T-helper 2 cell treated with Interferon-gamma antibody and Interleukin-4, amounts not matched to agents 100 ng/mL and 5 ng/mL, for 36 hours (primary cell): ENCODE data around the gene COL6A2. TPM values are rescaled to one million over a fixed set of nuclear protein-coding genes. Genes with fewer than 3 reads are reported as not detected.
"Not testable (repeated sequence)": the region's sequence is repeated elsewhere in the genome, so short reads cannot be mapped to it uniquely, and the experiment has no call there.

ENCODE experiments used
- intact Hi-C: fragments of 100-400 bp; cut with micrococcal nuclease; formaldehyde crosslinking; loops from one replicate; pipeline ENCODE4 v1.15.1; 2023
- total RNA-seq: library from RNA; stranded (reverse); gene quantifications from 2 replicates; pipeline ENCODE4 v1.2.3, GENCODE V29; 2022

Gene COL6A2
- total RNA-seq, 1 donor from 2014 or later, result 1.9 TPM

- intact Hi-C loops, result not testable (repeated sequence)
These were observed 72.7 kb downstream of the COL6A2 start for GRCh38 chr21:46170436-46171193.

DNA sequence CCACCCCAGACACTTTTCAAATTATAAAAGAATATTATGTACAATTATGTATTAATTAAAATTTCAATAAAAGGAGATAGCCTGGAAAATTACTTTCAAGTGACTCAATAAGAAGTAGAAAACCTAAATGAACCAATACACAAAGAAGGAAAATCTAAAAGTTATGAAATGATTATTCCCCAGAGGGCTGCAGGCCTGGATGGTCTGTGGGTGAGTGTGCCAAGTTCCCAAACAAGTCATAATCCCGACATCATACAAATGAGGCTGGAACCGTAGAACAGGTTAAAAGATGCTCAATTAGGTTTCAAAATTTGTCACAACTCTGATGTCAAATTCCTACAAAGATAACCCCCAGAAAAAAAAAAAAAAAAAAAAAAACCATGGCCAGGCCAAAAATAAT lies 73.7 kb downstream of the COL6A2 start:
- intact Hi-C loops, result no loop called here

- intact Hi-C loops, result no loop called here
These were observed 74.3 kb downstream of the COL6A2 start for GRCh38 chr21:46171996-46172862.

- intact Hi-C loops, result no loop called here
These were observed 75.1 kb downstream of the COL6A2 start for GRCh38 chr21:46172863-46173528.

DNA sequence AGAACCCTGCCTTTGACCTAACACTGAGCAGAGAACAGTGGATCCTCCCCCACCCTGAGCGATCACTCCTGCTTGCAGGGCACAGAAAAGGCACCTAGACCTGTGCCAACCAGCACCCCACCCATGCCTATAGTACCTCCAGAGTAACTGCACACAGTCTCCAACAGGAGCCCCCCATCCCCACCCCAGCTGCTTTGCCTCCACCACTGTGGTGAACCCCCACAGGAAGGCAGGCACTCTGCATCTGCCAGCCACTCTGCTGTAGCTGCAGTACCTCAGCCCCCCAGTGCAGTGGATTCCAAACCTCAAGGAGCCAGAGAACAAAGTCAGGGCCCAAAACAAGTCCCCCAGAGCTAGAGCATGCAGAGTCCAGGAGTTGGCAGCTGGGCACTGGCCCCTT lies 75.7 kb downstream of the COL6A2 start:
- intact Hi-C loops, result no loop called here

GRCh38 chr21:46176443-46177129 lies 78.7 kb downstream of the COL6A2 start:
- intact Hi-C loops, result not testable (repeated sequence)

GRCh38 chr21:46178961-46179360 lies 81.0 kb downstream of the COL6A2 start:
- intact Hi-C loops, result no loop called here

Other genes starting within 250 kb of the COL6A2 start
- gene COL6A1, start 116.3 kb upstream of the COL6A2 start, total RNA-seq, result 0.09 and 0.20 TPM in 2 replicates
- gene FTCD, start 57.5 kb downstream of the COL6A2 start, total RNA-seq, result 0.25 and 0.34 TPM in 2 replicates
- gene SPATC1L, start 86.3 kb downstream of the COL6A2 start, total RNA-seq, result 8.2 and 9.4 TPM in 2 replicates
- gene LSS, start 130.7 kb downstream of the COL6A2 start, total RNA-seq, result 41.0 and 42.0 TPM in 2 replicates
- gene MCM3AP, start 187.5 kb downstream of the COL6A2 start, total RNA-seq, result 115 and 118 TPM in 2 replicates
- gene YBEY, start 188.2 kb downstream of the COL6A2 start, total RNA-seq, result 9.5 and 10.2 TPM in 2 replicates
- gene C21orf58, start 225.8 kb downstream of the COL6A2 start, total RNA-seq, result 50.0 and 50.3 TPM in 2 replicates
- gene PCNT, start 226.0 kb downstream of the COL6A2 start, total RNA-seq, result 73.2 and 75.5 TPM in 2 replicates